Cardiac septum (tissue), 1 donor: ENCODE measurements around the gene FASTK. TPM values are rescaled to one million over a fixed set of nuclear protein-coding genes. Genes with fewer than 3 reads are reported as not detected.
"Not testable (repeated sequence)": the region's sequence is repeated elsewhere in the genome, so short reads cannot be mapped to it uniquely, and the experiment has no call there.

Experiments
- DNase-seq: peaks from one replicate; pipeline ENCODE4 v3.0.0-alpha.2; 2020; ENCODE audit warnings: low spot score
- intact Hi-C: fragments of 100-400 bp; cut with DNase I; formaldehyde crosslinking; loops from one replicate; pipeline ENCODE4 v1.14.0; 2022
- total RNA-seq: library from RNA; stranded (reverse); fragmentation: NEBNext Ultra II Directional; extraction: Animal tissue kit (Norgen Biotek cat#: 25700); gene quantifications from one replicate; pipeline ENCODE4 v1.2.1, GENCODE V29; 2021
- donor health status: DM: no; HTN: no; CAD: no.

Gene FASTK
- total RNA-seq, 1 donor from 2014 or later, result 93.3 TPM

GRCh38 chr7:151038951-151039849, 41.4 kb downstream of the FASTK start:
- peak; percentile 85 for DNase-seq
- intact Hi-C loops, result no loop called here

- intact Hi-C loops, result no loop called here
- no peak for DNase-seq
Observed at GRCh38 chr7:151035902-151036301, 44.7 kb downstream of the FASTK start.

GRCh38 chr7:151035026-151035717, 45.4 kb downstream of the FASTK start:
- intact Hi-C loops, result no loop called here
- DNase-seq, result no peak

DNA sequence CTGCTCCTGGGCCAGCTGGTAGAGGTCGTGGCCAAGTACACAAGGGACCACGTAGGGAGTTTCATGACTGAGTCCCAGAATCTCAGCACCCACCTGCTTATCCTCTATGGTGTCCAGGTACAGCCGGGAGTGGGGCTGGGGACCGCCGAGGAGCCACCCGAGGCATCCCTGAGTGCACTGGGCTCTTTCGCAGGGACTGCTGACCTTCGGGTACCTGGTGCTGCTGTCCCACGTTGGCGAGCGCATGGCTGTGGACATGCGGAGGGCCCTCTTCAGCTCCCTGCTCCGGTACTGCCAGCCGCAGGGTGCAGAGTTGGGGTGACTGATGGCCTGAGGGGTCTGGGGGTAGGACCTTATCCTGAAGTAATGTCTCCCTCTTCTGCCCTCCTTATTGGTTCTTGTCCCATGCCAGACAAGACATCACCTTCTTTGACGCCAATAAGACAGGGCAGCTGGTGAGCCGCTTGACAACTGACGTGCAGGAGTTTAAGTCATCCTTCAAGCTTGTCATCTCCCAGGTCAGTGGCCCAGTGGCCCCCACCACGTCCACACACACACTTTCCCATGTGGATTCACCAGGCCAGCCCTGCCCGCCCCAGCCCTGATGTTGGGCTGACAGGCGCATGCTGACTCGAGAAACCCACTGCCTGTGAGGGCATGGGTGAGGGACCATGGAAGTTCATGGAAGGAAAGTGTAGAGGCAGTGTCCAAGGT, 46.1 kb downstream of the FASTK start:
- DNase-seq, result no peak
- intact Hi-C loops, result no loop called here

GRCh38 chr7:151033864-151034249, 46.8 kb downstream of the FASTK start:
- no peak for DNase-seq
- intact Hi-C loops, result no loop called here

- intact Hi-C loops, result no loop called here
- no peak for DNase-seq
Observed at GRCh38 chr7:151032936-151033863, 47.4 kb downstream of the FASTK start.

- intact Hi-C loops, result no loop called here
- DNase-seq, result no peak
Observed at GRCh38 chr7:151031011-151031410, 49.6 kb downstream of the FASTK start.

DNA sequence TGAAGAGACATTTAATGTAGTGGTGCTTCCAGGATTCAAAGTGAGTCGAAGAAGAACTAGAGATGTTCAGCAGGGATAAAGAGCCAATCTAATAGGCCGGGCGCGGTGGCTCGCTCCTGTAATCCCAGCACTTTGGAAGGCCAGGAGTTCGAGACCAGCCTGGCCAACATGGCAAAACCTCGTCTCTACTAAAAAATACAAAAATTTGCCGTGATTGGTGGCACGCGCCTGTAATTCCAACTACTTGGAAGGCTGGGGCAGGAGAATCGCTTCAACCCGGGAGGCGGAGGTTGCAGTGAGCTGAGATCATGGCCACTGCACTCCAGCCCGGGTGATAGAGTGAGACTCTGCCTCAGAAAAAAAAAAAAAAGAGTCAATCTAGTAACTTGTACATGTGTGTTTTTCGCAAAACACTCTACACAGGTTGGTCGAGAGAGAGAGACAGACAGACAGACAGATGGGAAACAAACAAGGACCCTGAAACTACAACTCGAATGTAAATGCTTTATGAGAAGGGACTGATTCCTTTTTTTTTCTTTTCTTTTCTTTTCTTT, 51.6 kb downstream of the FASTK start:
- intact Hi-C loops, result loop anchor here (1.0 to 5.0 kb wide), 3 partner anchors 30 to 83 kb away; partner anchors contain the start of genes FASTK and SLC4A2
- no peak for DNase-seq

- DNase-seq, result peak; percentile 98
- intact Hi-C loops, result loop anchor here (1.0 to 5.0 kb wide), 3 partner anchors 30 to 84 kb away; partner anchors contain the start of genes FASTK and SLC4A2
Observed at GRCh38 chr7:151028131-151028947, 52.3 kb downstream of the FASTK start, which contains the start of gene ABCB8. Gene ABCB8 (plus strand): TSS chr7:151028450. CDS start chr7:151028516, 66 bp downstream.

GRCh38 chr7:151027728-151028130, 52.9 kb downstream of the FASTK start:
- DNase-seq, result not testable (repeated sequence)
- intact Hi-C loops, result loop anchor here (1.0 to 5.0 kb wide), 3 partner anchors 31 to 85 kb away; partner anchors contain the start of genes FASTK and SLC4A2

GRCh38 chr7:151026771-151027727, 53.6 kb downstream of the FASTK start:
- intact Hi-C loops, result loop anchor here (5.0 kb wide), 1 partner anchor 85 kb away; no protein-coding TSS in a partner anchor
- not testable (repeated sequence) for DNase-seq

Other genes with a start within 250 kb of the FASTK start
- gene AOC1, start 228.3 kb downstream of the FASTK start, total RNA-seq, result 0.43 TPM
- 61.9 TPM for gene KCNH2, start 102.5 kb downstream of the FASTK start, total RNA-seq
- gene NOS3, start 89.8 kb downstream of the FASTK start, total RNA-seq, result 26.5 TPM
- gene ATG9B, start 56.3 kb downstream of the FASTK start, total RNA-seq, result 0.13 TPM
- gene ABCB8, start 52.4 kb downstream of the FASTK start, total RNA-seq, result 28.5 TPM
- gene ASIC3, start 32.3 kb downstream of the FASTK start, total RNA-seq, result 5.2 TPM
- gene CDK5, start 22.9 kb downstream of the FASTK start, total RNA-seq, result 9.4 TPM
- gene SLC4A2, start 21.2 kb downstream of the FASTK start, total RNA-seq, result 83.4 TPM
- gene TMUB1, start 2.7 kb upstream of the FASTK start, total RNA-seq, result 29.0 TPM
- 67.5 TPM for gene AGAP3, start 5.7 kb upstream of the FASTK start, total RNA-seq
- gene GBX1, start 86.9 kb upstream of the FASTK start, total RNA-seq, result 0.57 TPM
- 17.3 TPM for gene ASB10, start 106.4 kb upstream of the FASTK start, total RNA-seq
- not detected for gene H2BK1, start 129.7 kb upstream of the FASTK start, total RNA-seq
- gene ABCF2, start 146.4 kb upstream of the FASTK start, total RNA-seq, result 28.8 TPM
- gene CHPF2, start 151.7 kb upstream of the FASTK start, total RNA-seq, result 31.0 TPM
- 112 TPM for gene SMARCD3, start 167.9 kb upstream of the FASTK start, total RNA-seq